HG03378 (cell line): Measurements from ENCODE around the gene PNPLA7.
"Not testable (repeated sequence)": the region's sequence is repeated elsewhere in the genome, so short reads cannot be mapped to it uniquely, and the experiment has no call there.

Experiments used
- ATAC-seq: cut with Tn5 transposase; IDR thresholded peaks from one replicate; pipeline ENCODE4 v1.9.1; 2021; ENCODE audit warnings: mild to moderate bottlenecking, moderate library complexity; ENCODE audit not compliant: unreplicated experiment

Gene PNPLA7

DNA sequence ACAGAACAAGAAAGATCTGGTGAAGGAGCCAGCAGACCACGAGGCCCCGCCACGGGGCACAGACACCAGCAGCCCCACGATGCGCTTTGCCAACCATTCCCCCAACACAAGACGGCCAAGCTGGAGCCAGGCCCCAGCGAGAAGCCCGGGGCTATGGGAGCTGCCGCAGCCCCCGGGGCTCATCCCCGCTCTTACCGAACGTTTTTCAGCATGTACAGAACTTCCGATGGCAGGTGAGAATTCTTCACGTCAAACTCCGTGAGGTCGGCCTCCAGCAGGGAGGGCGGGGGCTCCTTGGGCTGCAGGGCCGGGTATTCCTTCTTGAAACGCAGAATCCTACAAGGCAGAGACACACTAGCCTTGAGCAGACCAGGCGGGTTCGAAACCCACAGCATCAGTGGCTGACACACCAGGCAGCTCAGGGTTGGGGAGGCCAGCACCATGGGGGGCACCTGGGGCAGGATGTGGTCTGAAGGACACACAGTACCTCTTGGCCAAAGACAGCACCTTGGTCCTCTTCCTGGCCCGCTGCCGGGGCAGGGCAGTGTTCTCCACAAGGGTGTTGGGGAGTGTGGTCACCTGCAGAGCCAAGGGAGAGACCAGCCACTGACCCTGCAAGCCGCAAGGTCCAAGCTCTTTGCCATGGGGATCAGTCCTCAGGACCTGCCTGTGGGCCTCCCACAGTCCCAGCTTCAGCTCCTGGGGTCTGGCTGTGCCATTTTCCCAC lies 6.8 kb downstream of the PNPLA7 start:
- ATAC-seq = no peak

DNA sequence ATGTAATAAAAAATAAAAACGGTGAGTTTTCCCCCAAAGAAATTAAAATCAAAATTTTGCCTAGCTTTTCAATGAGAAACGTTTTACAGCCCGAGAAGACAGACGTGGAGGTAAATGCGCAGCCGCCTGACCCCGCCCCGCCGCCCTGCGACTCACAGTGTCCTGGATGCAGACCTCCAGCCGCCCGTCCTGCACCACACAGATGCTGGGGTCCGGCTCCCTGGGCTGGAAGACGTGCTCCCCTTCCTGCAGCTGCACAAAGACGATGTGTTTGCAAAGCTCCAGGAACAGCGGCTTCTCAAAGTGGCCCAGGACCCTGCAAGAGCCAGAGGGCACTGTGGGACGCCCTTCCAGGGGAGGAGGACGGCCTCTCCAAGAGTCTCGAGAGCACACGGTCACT lies 7.7 kb downstream of the PNPLA7 start:
- no peak for ATAC-seq

DNA sequence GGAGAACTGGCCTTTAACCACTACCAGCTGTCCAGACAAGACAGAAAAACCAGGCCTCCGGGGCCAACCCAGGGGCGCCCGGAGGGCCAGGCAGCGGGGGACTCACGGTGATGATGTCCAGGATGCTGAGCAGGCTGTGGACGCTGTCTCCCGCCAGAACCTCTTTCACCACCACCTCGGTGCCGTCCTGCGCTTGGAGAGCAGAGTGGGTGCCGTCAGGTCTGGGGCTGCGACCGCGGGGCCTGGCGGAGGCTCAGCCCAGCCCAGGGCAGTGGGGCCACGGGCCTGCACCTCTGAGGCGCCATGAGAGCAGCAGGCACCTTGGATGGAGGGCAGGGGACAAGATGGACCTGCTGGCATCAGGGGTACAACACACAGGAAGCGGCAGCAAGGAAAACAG lies 9.7 kb downstream of the PNPLA7 start:
- ATAC-seq = no peak

DNA sequence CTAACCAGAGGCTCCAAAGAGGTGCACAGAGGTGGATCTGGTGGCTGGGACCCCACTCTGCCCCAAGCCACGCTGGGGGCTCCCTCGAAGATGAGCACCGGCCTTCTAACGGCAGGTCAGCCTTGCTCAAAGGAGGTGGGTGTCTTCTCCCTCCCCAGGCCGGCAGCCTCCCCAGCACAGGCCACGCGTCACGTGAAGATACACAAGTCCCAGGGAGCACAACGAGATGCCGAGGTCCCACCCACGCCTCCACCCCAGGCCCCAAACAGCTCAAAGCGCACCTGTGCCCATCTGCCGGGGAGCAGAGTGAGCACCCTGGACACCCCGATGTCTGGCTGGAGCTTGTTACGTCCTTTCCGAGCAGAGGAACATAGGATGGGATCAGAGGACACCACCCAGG lies 12.1 kb downstream of the PNPLA7 start:
- no peak for ATAC-seq

DNA sequence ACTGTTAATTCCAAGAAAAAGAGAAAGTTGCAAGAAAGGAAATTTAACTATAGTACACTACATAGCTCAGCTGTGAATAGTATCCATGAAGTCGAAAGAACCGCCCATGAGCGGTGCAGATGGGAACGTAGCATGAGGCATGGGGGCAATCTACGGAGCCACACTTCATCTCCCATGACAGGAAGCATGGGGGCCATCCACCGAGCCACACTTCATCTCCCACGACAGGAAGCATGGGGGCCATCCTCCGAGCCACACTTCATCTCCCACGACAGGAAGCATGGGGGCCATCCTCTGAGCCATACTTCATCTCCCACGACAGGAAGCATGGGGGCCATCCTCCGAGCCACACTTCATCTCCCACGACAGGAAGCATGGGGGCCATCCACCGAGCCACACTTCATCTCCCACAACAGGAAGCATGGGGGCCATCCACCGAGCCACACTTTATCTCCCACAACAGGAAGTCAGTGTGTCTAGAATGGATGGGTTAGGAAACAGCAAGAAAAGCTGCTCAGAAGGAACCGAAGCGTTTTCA lies 13.5 kb downstream of the PNPLA7 start:
- ATAC-seq = not testable (repeated sequence)

DNA sequence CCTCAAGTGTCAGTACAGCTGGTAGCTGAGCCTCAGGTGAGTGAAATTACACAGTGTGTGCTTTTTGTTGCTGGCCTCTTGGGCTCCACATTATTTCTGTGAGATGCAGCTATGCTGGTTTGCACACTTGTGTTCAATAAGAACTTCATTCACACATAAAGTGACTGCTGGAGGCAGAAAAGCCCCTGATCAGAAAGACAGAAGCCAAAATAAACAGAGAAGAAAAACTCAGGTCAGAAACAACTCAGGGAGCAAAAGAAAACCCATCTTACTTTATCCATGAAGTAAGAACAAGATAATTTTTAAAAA lies 15.1 kb downstream of the PNPLA7 start:
- no peak for ATAC-seq

DNA sequence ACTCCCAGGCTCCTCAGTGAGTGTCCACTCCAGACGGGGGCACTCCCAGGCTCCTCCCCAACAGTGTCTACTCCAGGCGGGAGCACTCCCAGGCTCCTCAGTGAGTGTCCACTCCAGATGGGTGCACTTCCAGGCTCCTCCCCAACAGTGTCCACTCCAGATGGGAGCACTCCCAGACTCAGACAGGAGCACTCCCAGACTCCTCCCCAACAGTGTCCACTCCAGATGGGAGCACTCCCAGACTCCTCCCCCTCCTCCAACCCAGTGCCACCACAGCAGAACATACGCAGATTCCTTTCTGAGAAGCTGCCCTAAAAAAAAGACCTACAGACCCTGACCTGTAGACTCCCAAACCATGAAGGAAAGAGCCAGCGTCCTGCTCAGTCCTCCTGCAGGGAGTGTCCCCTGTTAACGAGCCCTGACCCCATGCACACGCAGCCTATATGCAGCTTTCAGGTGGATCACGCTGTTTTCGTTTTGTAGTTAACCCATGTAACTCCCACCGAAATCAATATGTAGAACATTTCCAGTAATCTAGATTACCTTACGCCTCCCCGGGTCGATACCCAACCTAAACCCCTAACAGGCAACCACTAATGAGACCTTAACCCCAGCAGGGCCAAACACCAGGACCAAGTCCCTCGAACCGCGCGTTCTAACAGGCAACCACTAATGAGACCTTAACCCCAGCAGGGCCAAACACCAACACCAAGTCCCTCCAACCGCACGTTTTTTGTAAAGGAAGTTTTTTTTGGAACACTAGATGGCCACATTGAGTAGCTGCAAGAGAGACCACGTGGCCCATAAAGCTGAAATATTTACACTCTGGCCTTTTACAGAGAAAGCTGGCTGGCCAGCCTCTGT lies 15.7 kb downstream of the PNPLA7 start:
- no peak for ATAC-seq

DNA sequence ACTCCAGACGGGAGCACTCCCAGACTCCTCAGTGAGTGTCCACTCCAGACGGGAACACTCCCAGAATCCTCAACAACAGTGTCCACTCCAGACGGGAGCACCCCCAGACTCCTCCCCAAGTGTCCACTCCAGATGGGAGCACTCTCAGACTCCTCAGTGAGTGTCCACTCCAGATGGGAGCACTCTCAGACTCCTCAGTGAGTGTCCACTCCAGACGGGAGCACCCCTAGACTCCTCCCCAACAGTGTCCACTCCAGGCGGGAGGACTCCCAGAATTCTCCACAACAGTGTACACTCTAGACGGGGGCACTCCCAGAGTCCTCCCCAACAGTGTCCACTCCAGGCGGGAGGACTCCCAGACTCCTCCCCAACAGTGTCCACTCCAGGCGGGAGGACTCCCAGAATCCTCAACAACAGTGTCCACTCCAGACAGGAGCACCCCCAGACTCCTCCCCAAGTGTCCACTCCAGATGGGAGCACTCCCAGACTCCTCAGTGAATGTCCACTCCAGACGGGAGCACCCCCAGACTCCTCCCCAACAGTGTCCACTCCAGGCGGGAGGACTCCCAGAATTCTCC lies 17.2 kb downstream of the PNPLA7 start:
- ATAC-seq = not testable (repeated sequence)

DNA sequence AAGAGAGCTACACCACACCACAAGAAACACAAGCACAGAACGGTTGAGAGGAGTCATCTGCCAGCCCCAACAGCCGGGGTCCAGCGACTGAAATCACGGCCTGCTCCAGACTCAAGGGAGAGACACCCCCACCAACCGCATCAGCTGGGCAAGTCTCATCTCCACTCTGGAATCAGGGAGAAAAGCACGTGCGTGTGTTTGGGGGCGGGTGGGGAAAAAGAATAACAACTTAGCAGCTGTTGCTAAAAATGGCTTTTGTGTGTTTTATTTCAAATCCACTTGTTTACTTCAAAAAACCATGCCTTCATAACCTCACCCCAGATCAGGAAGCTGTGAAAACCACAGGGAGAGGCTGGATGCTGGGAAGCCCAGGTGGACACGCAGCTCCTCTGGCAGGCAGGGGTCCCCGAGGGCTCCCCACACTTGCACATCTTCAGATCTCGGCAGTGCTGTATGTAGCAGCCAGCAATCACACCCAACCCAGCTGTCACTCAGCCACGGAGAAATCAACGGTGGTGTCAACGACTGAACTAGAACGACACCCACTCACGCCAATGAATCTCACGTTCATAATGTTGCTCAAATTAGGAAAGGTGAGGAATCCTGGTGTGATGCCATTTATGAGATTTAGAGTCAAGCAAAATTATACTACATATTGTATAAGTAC lies 19.0 kb downstream of the PNPLA7 start:
- ATAC-seq = no peak

DNA sequence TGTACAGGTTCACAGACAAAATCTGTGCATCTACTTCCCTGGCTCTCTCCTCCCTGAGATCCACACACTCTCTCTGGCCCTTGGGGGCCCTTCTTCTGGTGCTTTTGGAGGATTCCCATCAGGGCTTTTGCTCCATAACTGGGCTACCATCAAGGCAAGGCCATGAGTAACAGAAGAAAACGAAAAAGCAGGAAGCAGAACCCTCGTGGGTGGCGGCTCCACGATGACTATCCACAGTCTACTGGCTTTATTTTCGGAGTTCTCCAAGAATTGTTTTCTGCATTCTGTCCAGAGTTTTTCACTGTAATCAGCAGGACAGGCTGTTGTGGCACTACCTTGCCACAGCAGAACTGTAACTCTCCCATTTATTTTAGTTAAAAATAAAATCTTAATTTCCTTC lies 19.9 kb downstream of the PNPLA7 start:
- no peak for ATAC-seq

DNA sequence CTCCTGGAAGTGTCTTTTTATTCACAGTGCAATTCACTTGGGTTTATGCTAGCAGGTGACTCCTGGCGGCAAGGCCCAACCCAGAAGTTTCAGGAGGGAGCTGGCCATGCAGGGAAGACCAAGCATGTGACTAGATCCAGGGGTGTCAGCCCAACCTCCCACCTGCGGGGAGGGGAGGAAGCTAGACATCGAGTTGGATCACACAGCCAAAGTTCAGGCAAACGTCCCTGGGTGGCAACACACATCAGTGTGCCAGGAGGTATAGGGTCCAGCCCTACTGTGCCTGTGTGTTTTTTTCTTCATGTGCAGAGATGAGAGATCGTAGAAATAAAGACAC lies 25.3 kb downstream of the PNPLA7 start:
- ATAC-seq = no peak

DNA sequence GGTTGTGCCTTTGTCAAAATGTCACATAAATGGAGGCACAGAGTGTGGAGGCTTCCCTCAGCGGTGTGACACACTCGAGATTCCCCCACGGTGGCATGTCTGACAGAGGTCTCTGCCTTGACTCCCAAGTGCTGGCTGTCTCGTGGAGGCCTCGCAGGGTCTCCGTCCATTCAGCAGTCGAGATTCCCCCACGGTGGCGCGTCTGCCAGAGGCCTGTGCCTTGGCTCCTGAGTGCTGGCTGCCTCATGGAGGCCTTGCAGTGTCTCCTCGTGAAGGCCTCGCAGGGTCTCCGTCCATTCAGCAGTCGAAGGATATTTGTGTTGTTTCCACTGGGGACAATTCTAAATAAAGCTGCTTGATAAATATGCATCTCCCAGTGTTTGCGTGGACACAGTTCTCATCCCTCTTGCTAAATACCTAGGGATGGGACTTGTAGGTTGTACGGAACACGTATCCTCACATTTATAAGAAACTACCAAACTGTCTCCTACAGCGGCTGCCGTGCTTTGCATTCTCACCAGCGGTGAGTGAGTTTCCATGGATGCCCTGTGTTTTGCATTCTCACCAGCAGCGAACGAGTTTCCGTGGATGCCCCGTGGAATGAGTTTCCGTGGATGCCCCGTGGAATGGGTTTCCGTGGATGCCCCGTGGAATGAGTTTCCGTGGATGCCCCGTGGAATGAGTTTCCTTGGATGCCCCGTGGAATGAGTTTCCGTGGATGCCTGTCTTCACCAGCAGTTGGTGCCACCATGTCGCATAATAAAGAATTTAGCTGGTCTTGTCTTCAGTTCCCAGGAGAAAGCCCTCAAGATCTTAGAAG lies 25.8 kb downstream of the PNPLA7 start:
- no peak for ATAC-seq

DNA sequence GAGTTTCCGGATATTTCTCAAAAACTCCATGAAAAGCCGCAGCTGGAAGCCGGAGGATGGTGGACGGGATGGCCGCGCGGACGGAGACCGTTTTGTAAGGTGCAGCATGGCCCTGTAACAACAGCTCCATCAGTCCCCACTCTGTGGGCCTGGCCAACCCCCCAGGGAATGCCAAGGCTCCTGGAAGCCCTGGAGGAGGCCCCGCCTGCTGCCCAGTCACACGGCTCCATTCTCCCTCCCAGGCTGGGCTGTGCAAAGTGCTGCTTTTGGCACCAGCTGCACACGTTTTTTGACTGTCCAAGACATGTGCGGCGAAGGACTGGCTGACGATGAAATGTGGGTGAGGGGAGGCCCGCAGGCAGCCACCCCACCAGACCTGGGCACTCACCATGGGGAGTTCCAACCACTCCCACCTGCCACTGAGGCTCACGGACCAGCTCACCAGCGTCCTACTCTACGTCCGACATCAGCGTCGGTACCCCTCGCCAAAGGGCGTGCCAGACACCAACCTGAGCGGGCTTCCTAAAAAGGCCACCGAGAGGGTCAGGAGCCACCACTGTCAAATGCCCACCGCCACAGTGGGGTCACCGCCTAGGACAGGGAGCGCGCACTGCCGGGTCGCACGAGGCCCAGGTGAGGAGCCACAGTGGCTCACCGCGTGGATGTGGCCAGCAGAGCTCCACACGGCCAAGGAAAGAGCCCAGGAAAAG lies 27.3 kb downstream of the PNPLA7 start:
- ATAC-seq = no peak

DNA sequence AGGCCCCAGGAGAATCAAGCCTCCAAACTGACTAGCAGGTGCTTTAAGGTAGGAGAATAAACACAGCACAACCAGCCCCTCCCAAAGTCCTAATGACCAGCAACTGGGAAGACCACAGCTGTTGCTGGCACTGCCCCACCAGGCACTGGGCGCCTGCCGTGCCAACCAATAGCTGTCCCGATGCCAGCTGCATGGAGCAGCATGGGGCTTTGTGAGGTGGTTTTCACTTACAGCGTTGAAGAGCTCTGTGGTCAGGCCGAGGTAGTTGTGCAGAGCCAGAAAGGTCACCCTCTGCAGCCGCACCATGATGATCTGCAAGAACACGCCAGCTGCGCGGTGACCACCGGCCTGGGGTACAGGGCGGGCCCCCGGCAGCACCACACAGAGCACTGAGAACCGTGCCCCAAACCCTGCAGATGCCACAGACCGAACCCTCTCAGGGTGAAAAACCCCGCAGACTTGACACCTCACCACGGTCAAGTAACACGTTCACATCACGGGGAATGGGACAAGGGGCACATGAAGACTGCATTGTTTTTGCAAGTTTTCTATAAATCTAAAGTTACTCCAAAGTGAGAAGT lies 28.7 kb downstream of the PNPLA7 start:
- ATAC-seq = no peak

DNA sequence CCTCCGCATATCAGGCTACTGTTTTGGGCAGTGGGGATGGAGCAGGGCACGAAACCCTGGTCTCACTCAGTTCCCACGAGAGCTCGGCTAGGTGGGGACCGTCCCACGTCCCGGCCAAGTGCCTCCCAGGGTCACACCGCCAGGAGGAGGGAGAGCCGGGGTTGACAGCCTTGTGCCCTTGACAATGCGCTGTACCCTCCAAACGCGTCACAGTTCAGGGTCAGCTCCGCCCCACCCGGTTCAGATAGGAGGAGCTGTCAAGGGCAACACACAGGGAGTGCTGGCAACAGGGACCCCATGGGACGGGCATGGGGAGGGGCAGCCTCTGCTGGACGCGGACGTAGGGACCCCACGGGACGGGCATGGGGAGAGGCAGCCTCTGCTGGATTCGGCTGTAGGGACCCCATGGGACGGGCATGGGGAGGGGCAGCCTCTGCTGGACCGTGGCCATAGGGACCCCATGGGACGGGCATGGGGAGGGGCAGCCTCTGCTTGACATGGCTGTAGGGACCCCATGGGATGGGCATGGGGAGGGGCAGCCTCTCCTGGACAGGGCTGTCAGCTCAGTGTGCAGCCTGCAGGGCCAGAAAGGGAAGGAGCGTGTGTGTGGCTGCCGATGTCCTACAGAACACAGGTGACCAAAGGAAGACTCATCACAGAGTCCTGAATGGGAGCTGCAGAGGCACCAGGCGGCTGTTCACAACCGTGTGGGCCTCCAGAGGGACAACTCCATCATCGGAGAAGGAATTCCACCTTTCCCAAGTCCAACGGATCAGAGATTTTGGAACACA lies 29.4 kb downstream of the PNPLA7 start:
- no peak for ATAC-seq

DNA sequence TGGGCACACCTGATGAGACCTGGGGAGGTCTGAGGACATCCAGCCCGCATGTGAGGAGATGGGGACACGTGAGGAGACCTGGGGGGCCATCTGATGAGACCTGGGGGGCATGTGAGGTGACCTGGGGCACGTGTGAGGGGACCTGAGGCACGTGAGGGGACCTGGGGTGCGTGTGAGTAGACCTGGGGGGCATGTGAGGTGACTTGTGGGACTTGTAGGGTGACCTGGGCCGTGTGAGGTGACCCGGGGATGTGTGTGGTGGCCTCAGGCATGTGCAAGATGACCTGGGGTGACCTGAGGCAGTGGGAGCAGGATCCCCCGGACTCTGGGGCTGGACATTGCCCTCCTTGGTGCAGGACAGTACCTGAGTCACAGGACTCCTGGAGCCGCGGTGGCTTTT lies 30.6 kb downstream of the PNPLA7 start:
- no peak for ATAC-seq

DNA sequence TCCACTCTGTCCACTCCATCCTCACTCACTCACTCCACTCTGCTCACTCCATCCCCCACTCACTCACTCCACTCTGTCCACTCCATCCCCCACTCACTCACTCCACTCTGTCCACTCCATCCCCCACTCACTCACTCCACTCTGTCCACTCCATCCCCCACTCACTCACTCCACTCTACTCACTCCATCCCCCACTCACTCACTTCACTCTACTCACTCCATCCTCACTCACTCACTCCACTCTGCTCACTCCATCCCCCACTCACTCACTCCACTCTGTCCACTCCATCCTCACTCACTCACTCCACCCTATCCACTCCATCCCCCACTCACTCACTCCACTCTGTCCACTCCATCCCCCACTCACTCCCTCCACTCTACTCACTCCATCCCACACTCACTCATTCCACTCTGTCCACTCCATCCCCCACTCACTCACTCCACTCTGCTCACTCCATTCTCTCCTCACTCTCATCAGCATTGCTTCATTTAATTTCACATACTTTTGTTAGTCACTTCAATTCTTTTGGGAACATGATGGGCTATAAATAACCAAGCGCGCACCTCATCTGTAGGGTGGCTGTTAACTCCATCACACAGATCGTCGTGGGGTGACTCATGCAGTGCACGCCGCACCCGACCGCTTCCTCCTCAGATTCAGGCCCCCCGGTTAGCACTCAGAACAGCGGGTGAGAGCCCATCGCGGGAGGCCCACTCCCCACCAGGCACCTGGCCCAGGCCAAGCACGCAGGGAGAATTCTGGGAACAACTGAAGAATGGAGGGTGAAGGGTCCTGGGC lies 31.3 kb downstream of the PNPLA7 start:
- not testable (repeated sequence) for ATAC-seq
